HEK293 (cell line): Measurements from ENCODE around the gene KRT16.

Source experiments
- BCL11B ChIP-seq: fragments of 450-650 bp; formaldehyde crosslinking; IDR thresholded peaks from 2 replicates; pipeline ENCODE4 v1.5.1; 2016; ENCODE audit warnings: low read depth, missing biosample characterization, missing genetic modification characterization
- FEZF1 ChIP-seq: fragments of 450-650 bp; formaldehyde crosslinking; IDR thresholded peaks from 2 replicates; pipeline ENCODE4 v1.5.1; 2016; ENCODE audit warnings: missing biosample characterization, missing genetic modification characterization
- HOXA7 ChIP-seq: sonication (generic); formaldehyde crosslinking; IDR thresholded peaks from 2 replicates; pipeline ENCODE4 v1.8.1; 2022; ENCODE audit warnings: missing genetic modification reagents, borderline replicate concordance
- KLF1 ChIP-seq: fragments of 450-650 bp; formaldehyde crosslinking; IDR thresholded peaks from 2 replicates; pipeline ENCODE4 v1.5.1; 2016; ENCODE audit warnings: missing biosample characterization, missing genetic modification characterization
- OVOL3 ChIP-seq: fragments of 450-650 bp; formaldehyde crosslinking; IDR thresholded peaks from 2 replicates; pipeline ENCODE4 v1.5.1; 2016; ENCODE audit warnings: missing biosample characterization, missing genetic modification characterization
- RBAK ChIP-seq: fragments of 450-650 bp; formaldehyde crosslinking; IDR thresholded peaks from 2 replicates; pipeline ENCODE4 v1.5.1; 2016; ENCODE audit warnings: missing biosample characterization, missing genetic modification characterization
- REPIN1 ChIP-seq: fragments of 450-650 bp; formaldehyde crosslinking; IDR thresholded peaks from 2 replicates; pipeline ENCODE4 v1.5.1; 2017; ENCODE audit warnings: missing biosample characterization, missing genetic modification characterization, low read depth
- YY2 ChIP-seq: fragments of 450-650 bp; formaldehyde crosslinking; IDR thresholded peaks from 2 replicates; pipeline ENCODE4 v1.5.1; 2016; ENCODE audit warnings: missing biosample characterization, missing genetic modification characterization
- ZBTB17 ChIP-seq: fragments of 450-650 bp; formaldehyde crosslinking; IDR thresholded peaks from 2 replicates; pipeline ENCODE4 v1.5.1; 2016; ENCODE audit warnings: missing biosample characterization, missing genetic modification characterization
- ZBTB6 ChIP-seq: fragments of 450-650 bp; formaldehyde crosslinking; IDR thresholded peaks from 2 replicates; pipeline ENCODE4 v1.5.1; 2017; ENCODE audit warnings: missing biosample characterization, missing genetic modification characterization
- ZBTB7A ChIP-seq: fragments of 450-650 bp; formaldehyde crosslinking; IDR thresholded peaks from 2 replicates; pipeline ENCODE4 v1.5.1; 2016; ENCODE audit warnings: low read depth, missing biosample characterization, missing genetic modification characterization
- ZFP37 ChIP-seq: fragments of 450-650 bp; formaldehyde crosslinking; IDR thresholded peaks from 2 replicates; pipeline ENCODE4 v1.5.1; 2016; ENCODE audit warnings: missing biosample characterization, missing genetic modification characterization
- ZNF140 ChIP-seq: fragments of 450-650 bp; formaldehyde crosslinking; IDR thresholded peaks from 2 replicates; pipeline ENCODE4 v1.5.1; 2016; ENCODE audit warnings: missing biosample characterization, missing genetic modification characterization
- ZNF157 ChIP-seq: fragments of 450-650 bp; formaldehyde crosslinking; IDR thresholded peaks from 2 replicates; pipeline ENCODE4 v1.5.1; 2016; ENCODE audit warnings: missing biosample characterization, missing genetic modification characterization
- ZNF174 ChIP-seq: fragments of 450-650 bp; formaldehyde crosslinking; IDR thresholded peaks from 2 replicates; pipeline ENCODE4 v1.5.0; 2017; ENCODE audit warnings: missing biosample characterization, mild to moderate bottlenecking, missing genetic modification characterization
- ZNF19 ChIP-seq: fragments of 450-650 bp; formaldehyde crosslinking; IDR thresholded peaks from 2 replicates; pipeline ENCODE4; 2016; ENCODE audit warnings: missing biosample characterization, missing genetic modification characterization, low read depth
- ZNF366 ChIP-seq: fragments of 450-650 bp; formaldehyde crosslinking; conservative IDR thresholded peaks from 2 replicates; pipeline ENCODE4 v1.5.1; 2016; ENCODE audit warnings: missing biosample characterization, missing genetic modification characterization
- ZNF423 ChIP-seq: fragments of 450-650 bp; formaldehyde crosslinking; IDR thresholded peaks from 2 replicates; pipeline ENCODE4 v1.5.1; 2016; ENCODE audit warnings: missing biosample characterization, missing genetic modification characterization
- ZNF426 ChIP-seq: fragments of 450-650 bp; formaldehyde crosslinking; IDR thresholded peaks from 2 replicates; pipeline ENCODE4 v1.5.1; 2017; ENCODE audit warnings: missing biosample characterization, missing genetic modification characterization, mild to moderate bottlenecking, inconsistent platforms, moderate library complexity
- ZNF48 ChIP-seq: fragments of 450-650 bp; formaldehyde crosslinking; IDR thresholded peaks from 2 replicates; pipeline ENCODE4 v1.5.1; 2016; ENCODE audit warnings: missing biosample characterization, missing genetic modification characterization
- ZNF514 ChIP-seq: fragments of 450-650 bp; formaldehyde crosslinking; IDR thresholded peaks from 2 replicates; pipeline ENCODE4 v1.5.1; 2016; ENCODE audit warnings: missing biosample characterization, missing genetic modification characterization
- ZNF571 ChIP-seq: fragments of 450-650 bp; formaldehyde crosslinking; IDR thresholded peaks from 2 replicates; pipeline ENCODE4 v1.5.0; 2017; ENCODE audit warnings: missing biosample characterization, missing genetic modification characterization
- ZNF596 ChIP-seq: fragments of 450-650 bp; IDR thresholded peaks from 2 replicates; pipeline ENCODE4 v1.5.0; 2018; ENCODE audit warnings: missing biosample characterization, mild to moderate bottlenecking, missing genetic modification characterization, moderate library complexity
- ZNF623 ChIP-seq: fragments of 450-650 bp; formaldehyde crosslinking; IDR thresholded peaks from 2 replicates; pipeline ENCODE4 v1.5.1; 2016; ENCODE audit warnings: missing biosample characterization, missing genetic modification characterization
- ZNF664 ChIP-seq: fragments of 450-650 bp; formaldehyde crosslinking; IDR thresholded peaks from 2 replicates; pipeline ENCODE4 v1.5.1; 2016; ENCODE audit warnings: missing biosample characterization, missing genetic modification characterization
- ZNF785 ChIP-seq: fragments of 450-650 bp; formaldehyde crosslinking; IDR thresholded peaks from 2 replicates; pipeline ENCODE4 v1.5.1; 2016; ENCODE audit warnings: missing biosample characterization, missing genetic modification characterization
- ZNF830 ChIP-seq: fragments of 450-650 bp; IDR thresholded peaks from 2 replicates; pipeline ENCODE4 v1.5.0; 2018; ENCODE audit warnings: missing biosample characterization, missing genetic modification characterization, low read depth, mild to moderate bottlenecking, moderate library complexity
- ZSCAN16 ChIP-seq: fragments of 450-650 bp; formaldehyde crosslinking; IDR thresholded peaks from 2 replicates; pipeline ENCODE4 v1.5.1; 2016; ENCODE audit warnings: missing biosample characterization, missing genetic modification characterization
- ZXDB ChIP-seq: fragments of 450-650 bp; formaldehyde crosslinking; IDR thresholded peaks from 2 replicates; pipeline ENCODE4 v1.5.1; 2016; ENCODE audit warnings: missing biosample characterization, missing genetic modification characterization
- TF ChIP-seq, protein P1 (sequence below): fragments of 450-650 bp; formaldehyde crosslinking; IDR thresholded peaks from 2 replicates; pipeline ENCODE4 v1.5.1; 2017; ENCODE audit warnings: missing biosample characterization, mild to moderate bottlenecking, missing genetic modification characterization, moderate library complexity
- TF ChIP-seq, protein P2 (sequence below): fragments of 450-650 bp; formaldehyde crosslinking; IDR thresholded peaks from 2 replicates; pipeline ENCODE4 v1.5.1; 2016; ENCODE audit warnings: missing biosample characterization, missing genetic modification characterization
- TF ChIP-seq, protein P3 (sequence below): fragments of 450-650 bp; formaldehyde crosslinking; IDR thresholded peaks from 2 replicates; pipeline ENCODE4 v1.5.1; 2017; ENCODE audit warnings: missing biosample characterization, missing genetic modification characterization
- TF ChIP-seq, protein P4 (sequence below): fragments of 450-650 bp; formaldehyde crosslinking; IDR thresholded peaks from 2 replicates; pipeline ENCODE4 v1.5.1; 2016; ENCODE audit warnings: missing biosample characterization, missing genetic modification characterization

Gene KRT16

GRCh38 chr17:41632482-41633105, 20.0 kb upstream of the KRT16 start (continued):
- no peak for TF ChIP-seq ZNF48
- no peak for TF ChIP-seq KLF1 (tag by site-specific recombination)
- TF ChIP-seq ZBTB17 (tag by site-specific recombination), result no peak
- TF ChIP-seq ZNF366 (tag by site-specific recombination), result no peak
- TF ChIP-seq ZNF423 (tag by site-specific recombination), result no peak
- TF ChIP-seq HOXA7 (CRISPR knock-in tag), result no peak
- TF ChIP-seq ZNF157 (tag by site-specific recombination), result 0 out of 2 replicates have a peak, but pooled peaks have one; percentile 24
- TF ChIP-seq RBAK (tag by site-specific recombination), result no peak
- TF ChIP-seq ZNF140, result no peak
- TF ChIP-seq, protein P1, sequence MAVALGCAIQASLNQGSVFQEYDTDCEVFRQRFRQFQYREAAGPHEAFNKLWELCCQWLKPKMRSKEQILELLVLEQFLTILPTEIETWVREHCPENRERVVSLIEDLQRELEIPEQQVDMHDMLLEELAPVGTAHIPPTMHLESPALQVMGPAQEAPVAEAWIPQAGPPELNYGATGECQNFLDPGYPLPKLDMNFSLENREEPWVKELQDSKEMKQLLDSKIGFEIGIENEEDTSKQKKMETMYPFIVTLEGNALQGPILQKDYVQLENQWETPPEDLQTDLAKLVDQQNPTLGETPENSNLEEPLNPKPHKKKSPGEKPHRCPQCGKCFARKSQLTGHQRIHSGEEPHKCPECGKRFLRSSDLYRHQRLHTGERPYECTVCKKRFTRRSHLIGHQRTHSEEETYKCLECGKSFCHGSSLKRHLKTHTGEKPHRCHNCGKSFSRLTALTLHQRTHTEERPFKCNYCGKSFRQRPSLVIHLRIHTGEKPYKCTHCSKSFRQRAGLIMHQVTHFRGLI (tag by site-specific recombination), result no peak
- TF ChIP-seq, protein P2, sequence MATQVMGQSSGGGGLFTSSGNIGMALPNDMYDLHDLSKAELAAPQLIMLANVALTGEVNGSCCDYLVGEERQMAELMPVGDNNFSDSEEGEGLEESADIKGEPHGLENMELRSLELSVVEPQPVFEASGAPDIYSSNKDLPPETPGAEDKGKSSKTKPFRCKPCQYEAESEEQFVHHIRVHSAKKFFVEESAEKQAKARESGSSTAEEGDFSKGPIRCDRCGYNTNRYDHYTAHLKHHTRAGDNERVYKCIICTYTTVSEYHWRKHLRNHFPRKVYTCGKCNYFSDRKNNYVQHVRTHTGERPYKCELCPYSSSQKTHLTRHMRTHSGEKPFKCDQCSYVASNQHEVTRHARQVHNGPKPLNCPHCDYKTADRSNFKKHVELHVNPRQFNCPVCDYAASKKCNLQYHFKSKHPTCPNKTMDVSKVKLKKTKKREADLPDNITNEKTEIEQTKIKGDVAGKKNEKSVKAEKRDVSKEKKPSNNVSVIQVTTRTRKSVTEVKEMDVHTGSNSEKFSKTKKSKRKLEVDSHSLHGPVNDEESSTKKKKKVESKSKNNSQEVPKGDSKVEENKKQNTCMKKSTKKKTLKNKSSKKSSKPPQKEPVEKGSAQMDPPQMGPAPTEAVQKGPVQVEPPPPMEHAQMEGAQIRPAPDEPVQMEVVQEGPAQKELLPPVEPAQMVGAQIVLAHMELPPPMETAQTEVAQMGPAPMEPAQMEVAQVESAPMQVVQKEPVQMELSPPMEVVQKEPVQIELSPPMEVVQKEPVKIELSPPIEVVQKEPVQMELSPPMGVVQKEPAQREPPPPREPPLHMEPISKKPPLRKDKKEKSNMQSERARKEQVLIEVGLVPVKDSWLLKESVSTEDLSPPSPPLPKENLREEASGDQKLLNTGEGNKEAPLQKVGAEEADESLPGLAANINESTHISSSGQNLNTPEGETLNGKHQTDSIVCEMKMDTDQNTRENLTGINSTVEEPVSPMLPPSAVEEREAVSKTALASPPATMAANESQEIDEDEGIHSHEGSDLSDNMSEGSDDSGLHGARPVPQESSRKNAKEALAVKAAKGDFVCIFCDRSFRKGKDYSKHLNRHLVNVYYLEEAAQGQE (tag by site-specific recombination), result no peak
- 0 out of 2 replicates have a peak, but pooled peaks have one; percentile 14 for TF ChIP-seq ZNF514 (tag by site-specific recombination)
- no peak for TF ChIP-seq BCL11B
- TF ChIP-seq ZNF571 (tag by site-specific recombination), result 0 out of 2 replicates have a peak, but pooled peaks have one; percentile 61
- TF ChIP-seq REPIN1 (tag by site-specific recombination), result no peak
- no peak for TF ChIP-seq ZNF174 (tag by site-specific recombination)
- TF ChIP-seq, protein P3, sequence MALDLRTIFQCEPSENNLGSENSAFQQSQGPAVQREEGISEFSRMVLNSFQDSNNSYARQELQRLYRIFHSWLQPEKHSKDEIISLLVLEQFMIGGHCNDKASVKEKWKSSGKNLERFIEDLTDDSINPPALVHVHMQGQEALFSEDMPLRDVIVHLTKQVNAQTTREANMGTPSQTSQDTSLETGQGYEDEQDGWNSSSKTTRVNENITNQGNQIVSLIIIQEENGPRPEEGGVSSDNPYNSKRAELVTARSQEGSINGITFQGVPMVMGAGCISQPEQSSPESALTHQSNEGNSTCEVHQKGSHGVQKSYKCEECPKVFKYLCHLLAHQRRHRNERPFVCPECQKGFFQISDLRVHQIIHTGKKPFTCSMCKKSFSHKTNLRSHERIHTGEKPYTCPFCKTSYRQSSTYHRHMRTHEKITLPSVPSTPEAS, result peak; percentile 30; the same call in 1 of the 2 replicates
- TF ChIP-seq ZXDB (tag by site-specific recombination), result no peak
- no peak for TF ChIP-seq ZNF19 (tag by site-specific recombination)
- TF ChIP-seq ZNF426 (tag by site-specific recombination), result no peak
- peak; percentile 85; the same call in 1 of the 2 replicates for TF ChIP-seq ZNF785 (tag by site-specific recombination)
- TF ChIP-seq YY2, result 0 out of 2 replicates have a peak, but pooled peaks have one; percentile 35
- no peak for TF ChIP-seq OVOL3 (tag by site-specific recombination)
- TF ChIP-seq ZBTB7A, result no peak
- TF ChIP-seq FEZF1 (tag by site-specific recombination), result no peak
- no peak for TF ChIP-seq ZFP37 (tag by site-specific recombination)
- TF ChIP-seq ZSCAN16 (tag by site-specific recombination), result 0 out of 2 replicates have a peak, but pooled peaks have one; percentile 19
- TF ChIP-seq, protein P4, sequence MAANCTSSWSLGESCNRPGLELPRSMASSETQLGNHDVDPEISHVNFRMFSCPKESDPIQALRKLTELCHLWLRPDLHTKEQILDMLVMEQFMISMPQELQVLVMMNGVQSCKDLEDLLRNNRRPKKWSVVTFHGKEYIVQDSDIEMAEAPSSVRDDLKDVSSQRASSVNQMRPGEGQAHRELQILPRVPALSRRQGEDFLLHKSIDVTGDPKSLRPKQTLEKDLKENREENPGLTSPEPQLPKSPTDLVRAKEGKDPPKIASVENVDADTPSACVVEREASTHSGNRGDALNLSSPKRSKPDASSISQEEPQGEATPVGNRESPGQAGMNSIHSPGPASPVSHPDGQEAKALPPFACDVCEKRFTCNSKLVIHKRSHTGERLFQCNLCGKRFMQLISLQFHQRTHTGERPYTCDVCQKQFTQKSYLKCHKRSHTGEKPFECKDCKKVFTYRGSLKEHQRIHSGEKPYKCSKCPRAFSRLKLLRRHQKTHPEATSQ (tag by site-specific recombination), result peak; percentile 13; the same call in 1 of the 2 replicates
- TF ChIP-seq ZNF623, result no peak
- TF ChIP-seq ZNF830 (tag by site-specific recombination), result no peak
- no peak for TF ChIP-seq ZNF664
- no peak for TF ChIP-seq ZNF596 (tag by site-specific recombination)
- TF ChIP-seq ZBTB6 (tag by site-specific recombination), result no peak
